ENCODE data around the gene EML1. TPM values are rescaled to one million over a fixed set of nuclear protein-coding genes. Genes with fewer than 3 reads are reported as not detected.

Gene EML1
- polyA plus RNA-seq (ENCODE audit: low read depth in 6 of 6), result not detected

GRCh38 chr14:99793213-99794150 lies at the start of gene EML1:
Gene EML1 (plus strand): TSS chr14:99793413. CDS start chr14:99793477, 64 bp downstream.
- Mint-ChIP-seq H3K27ac (peak within 1 kb of the TSS in 1 of 6 donors; percentile 56), H3K4me1 (peaks cover 0 to 5% (median 0%) of the 10 kb centered on the region in 3 donors), H3K27me3 (peaks cover 40 to 65% (median 62%) of the 10 kb centered on the region in 3 donors), H3K4me3 (peak within 1 kb of the TSS; percentile 64 to 82 (median 72)), H3K36me3 (no peaks in the 10 kb centered on the region), H3K9me3 (peaks cover 0 to 10% (median 3%) of the 10 kb centered on the region in 7 donors)
- peak; percentile 93 to 97 for ATAC-seq (ENCODE audit: low read depth in 2 of 2)
- DNase-seq, result peak; percentile 60

- Mint-ChIP-seq H3K36me3 (no peaks in the 10 kb centered on the region), H3K4me1 (peaks cover 0 to 11% (median 8%) of the 10 kb centered on the region in 3 donors), H3K27me3 (peaks cover 23 to 72% (median 63%) of the 10 kb centered on the region in 3 donors), H3K9me3 (no peaks in the 10 kb centered on the region), H3K27ac (peak overlapping the region in 1 of 6 donors; percentile 30), H3K4me3 (no peak overlapping the region)
- DNase-seq (no peak), ATAC-seq (ENCODE audit: low read depth in 2 of 2) (no peak)
Observed at GRCh38 chr14:99744199-99744872, 48.9 kb upstream of the EML1 start.

GRCh38 chr14:99744873-99745224 lies 48.4 kb upstream of the EML1 start:
- Mint-ChIP-seq H3K4me3 (no peak overlapping the region), H3K27me3 (peaks cover 17 to 67% (median 58%) of the 10 kb centered on the region in 3 donors), H3K36me3 (no peaks in the 10 kb centered on the region), H3K27ac (peak overlapping the region in 1 of 6 donors; percentile 20), H3K4me1 (peaks cover 0 to 11% (median 8%) of the 10 kb centered on the region in 3 donors), H3K9me3 (no peaks in the 10 kb centered on the region)
- ATAC-seq (ENCODE audit: low read depth in 2 of 2) (no peak), DNase-seq (no peak)

GRCh38 chr14:99745307-99745951 lies 47.8 kb upstream of the EML1 start:
- no peak overlapping the region for H3K4me3 Mint-ChIP-seq
- H3K4me1 Mint-ChIP-seq, result peaks cover 0 to 11% (median 8%) of the 10 kb centered on the region in 3 donors
- DNase-seq (no peak), ATAC-seq (ENCODE audit: low read depth in 2 of 2) (no peak)
- peaks cover 14 to 62% (median 52%) of the 10 kb centered on the region in 3 donors for H3K27me3 Mint-ChIP-seq
- peak overlapping the region in 1 of 6 donors; percentile 20 for H3K27ac Mint-ChIP-seq
- no peaks in the 10 kb centered on the region for H3K9me3 Mint-ChIP-seq
- H3K36me3 Mint-ChIP-seq, result no peaks in the 10 kb centered on the region

- Mint-ChIP-seq H3K9me3 (no peaks in the 10 kb centered on the region), H3K4me1 (peaks cover 0 to 15% (median 13%) of the 10 kb centered on the region in 3 donors), H3K4me3 (no peak overlapping the region), H3K27ac (no peak overlapping the region), H3K36me3 (no peaks in the 10 kb centered on the region), H3K27me3 (peaks cover 19 to 60% (median 47%) of the 10 kb centered on the region in 3 donors)
- DNase-seq, result no peak
- no peak for ATAC-seq (ENCODE audit: low read depth in 2 of 2)
Observed at GRCh38 chr14:99747167-99747566, 46.0 kb upstream of the EML1 start.

- DNase-seq, result no peak
- no peak overlapping the region for H3K27ac Mint-ChIP-seq
- no peak overlapping the region for H3K4me3 Mint-ChIP-seq
- peaks cover 19 to 59% (median 43%) of the 10 kb centered on the region in 3 donors for H3K27me3 Mint-ChIP-seq
- no peak for ATAC-seq (ENCODE audit: low read depth in 2 of 2)
- no peaks in the 10 kb centered on the region for H3K36me3 Mint-ChIP-seq
- no peaks in the 10 kb centered on the region for H3K9me3 Mint-ChIP-seq
- peaks cover 3 to 15% (median 13%) of the 10 kb centered on the region in 3 donors for H3K4me1 Mint-ChIP-seq
Observed at GRCh38 chr14:99747582-99748330, 45.5 kb upstream of the EML1 start.

GRCh38 chr14:99748529-99748928 lies 44.7 kb upstream of the EML1 start:
- peaks cover 9 to 20% (median 17%) of the 10 kb centered on the region in 3 donors for H3K4me1 Mint-ChIP-seq
- no peak for DNase-seq
- peaks cover 22 to 65% (median 47%) of the 10 kb centered on the region in 3 donors for H3K27me3 Mint-ChIP-seq
- no peak overlapping the region for H3K27ac Mint-ChIP-seq
- no peak for ATAC-seq (ENCODE audit: low read depth in 2 of 2)
- no peaks in the 10 kb centered on the region for H3K9me3 Mint-ChIP-seq
- H3K36me3 Mint-ChIP-seq, result no peaks in the 10 kb centered on the region
- H3K4me3 Mint-ChIP-seq, result no peak overlapping the region

GRCh38 chr14:99749142-99749541 lies 44.1 kb upstream of the EML1 start:
- Mint-ChIP-seq H3K4me1 (peaks cover 10 to 23% (median 19%) of the 10 kb centered on the region in 3 donors), H3K27me3 (peaks cover 26 to 66% (median 50%) of the 10 kb centered on the region in 3 donors)
- DNase-seq, result no peak

GRCh38 chr14:99749763-99750715 lies 43.2 kb upstream of the EML1 start:
- Mint-ChIP-seq H3K4me3 (peak overlapping the region in 2 of 8 donors; percentile 3 to 15), H3K36me3 (no peaks in the 10 kb centered on the region), H3K27me3 (peaks cover 26 to 71% (median 52%) of the 10 kb centered on the region in 3 donors), H3K27ac (no peak overlapping the region), H3K4me1 (peaks cover 10 to 23% (median 19%) of the 10 kb centered on the region in 3 donors), H3K9me3 (no peaks in the 10 kb centered on the region)
- no peak for ATAC-seq (ENCODE audit: low read depth in 2 of 2)
- DNase-seq, result no peak

More at GRCh38 chr14:99749142-99749541, 44.1 kb upstream of the EML1 start:
- H3K27ac Mint-ChIP-seq, result no peak overlapping the region
- ATAC-seq (ENCODE audit: low read depth in 2 of 2), result no peak
- no peaks in the 10 kb centered on the region for H3K9me3 Mint-ChIP-seq
- H3K36me3 Mint-ChIP-seq, result no peaks in the 10 kb centered on the region
- no peak overlapping the region for H3K4me3 Mint-ChIP-seq

- ATAC-seq (ENCODE audit: low read depth in 2 of 2) (no peak), DNase-seq (no peak)
- peaks cover 10 to 23% (median 17%) of the 10 kb centered on the region in 3 donors for H3K4me1 Mint-ChIP-seq
- peak overlapping the region in 1 of 8 donors; percentile 3 for H3K4me3 Mint-ChIP-seq
- H3K27ac Mint-ChIP-seq, result no peak overlapping the region
- H3K36me3 Mint-ChIP-seq, result no peaks in the 10 kb centered on the region
- H3K9me3 Mint-ChIP-seq, result no peaks in the 10 kb centered on the region
- peaks cover 26 to 66% (median 49%) of the 10 kb centered on the region in 3 donors for H3K27me3 Mint-ChIP-seq
Observed at GRCh38 chr14:99750746-99751450, 42.3 kb upstream of the EML1 start.
